COLO668 (cell line): Measurements from ENCODE around the gene GRB14.

Experiments
- DNase-seq: peaks from one replicate; lab custom pipeline; 2025; ENCODE audit not compliant: unreplicated experiment; lab: John Stamatoyannopoulos, UW

GRB14 gene

GRCh38 chr2:164617466-164617865 lies 3.8 kb downstream of the GRB14 start:
- no peak for DNase-seq

- no peak for DNase-seq
Observed at GRCh38 chr2:164613321-164613982, 7.8 kb downstream of the GRB14 start.

DNA sequence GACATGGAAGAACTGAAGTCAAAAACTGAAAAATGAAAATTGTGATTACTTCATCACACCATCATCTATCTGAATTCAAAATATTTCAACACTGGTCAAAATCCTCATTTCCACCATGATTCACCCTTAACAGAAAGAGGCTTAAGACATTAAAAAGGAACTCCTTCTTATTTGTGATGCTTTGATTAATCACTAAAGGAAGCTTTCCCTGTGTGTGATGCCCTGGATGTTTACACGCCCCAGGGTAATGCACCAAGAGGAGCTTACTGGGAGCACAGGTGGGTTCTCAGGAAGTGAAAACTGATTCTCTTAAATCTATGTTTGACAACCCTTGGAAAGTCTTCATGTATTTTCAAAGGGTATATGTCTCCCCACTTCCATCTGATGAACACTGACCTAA lies 11.5 kb downstream of the GRB14 start:
- no peak for DNase-seq

GRCh38 chr2:164606557-164606956 lies 14.7 kb downstream of the GRB14 start:
- no peak for DNase-seq

- no peak for DNase-seq
Observed at GRCh38 chr2:164605295-164605694, 16.0 kb downstream of the GRB14 start.

- no peak for DNase-seq
Observed at GRCh38 chr2:164600763-164601162, 20.5 kb downstream of the GRB14 start.

GRCh38 chr2:164599954-164600589 lies 21.2 kb downstream of the GRB14 start:
- DNase-seq = peak; percentile 37

GRCh38 chr2:164597983-164598382 lies 23.3 kb downstream of the GRB14 start:
- no peak for DNase-seq

- DNase-seq = no peak
Observed at GRCh38 chr2:164595031-164595430, 26.3 kb downstream of the GRB14 start.

- no peak for DNase-seq
Observed at GRCh38 chr2:164593959-164594358, 27.3 kb downstream of the GRB14 start.

DNA sequence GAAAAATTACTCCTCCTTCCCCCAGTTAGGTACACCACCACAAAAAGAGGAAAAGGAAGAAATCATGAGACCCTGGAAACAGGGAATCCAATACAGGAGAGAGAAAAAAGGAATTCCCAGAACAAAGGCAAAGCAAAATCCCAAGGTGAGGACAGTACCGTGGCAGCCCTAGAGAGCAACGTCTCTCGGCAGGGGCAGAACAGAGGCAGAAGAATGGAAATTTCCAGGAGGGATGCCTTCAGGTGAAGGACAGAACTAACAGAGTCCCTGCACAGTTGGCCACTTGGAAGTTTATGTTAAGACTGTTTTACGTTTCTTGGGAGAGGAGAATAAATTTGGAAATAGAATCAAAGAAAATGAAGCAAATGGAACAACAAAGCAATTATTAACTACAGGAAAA lies 27.7 kb downstream of the GRB14 start:
- no peak for DNase-seq

DNA sequence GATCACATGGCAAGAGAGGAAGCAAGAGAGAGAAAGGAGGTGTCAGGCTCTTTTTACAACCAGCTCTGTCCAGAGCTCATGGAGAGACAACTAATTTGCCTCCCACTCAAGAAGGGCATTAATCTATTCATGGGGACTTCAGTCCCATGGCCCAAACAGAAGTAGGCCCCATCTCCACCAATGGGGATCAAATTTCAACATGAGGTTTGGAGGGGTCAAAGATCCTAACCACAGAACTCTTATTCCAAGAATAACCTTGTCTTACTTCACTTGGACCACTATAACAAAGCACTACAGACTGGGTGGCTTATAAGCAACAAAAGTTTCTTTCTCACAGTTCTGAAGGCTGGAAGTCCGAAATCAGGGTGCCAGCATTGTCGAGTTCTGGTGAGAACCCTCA lies 31.8 kb downstream of the GRB14 start:
- no peak for DNase-seq

DNA sequence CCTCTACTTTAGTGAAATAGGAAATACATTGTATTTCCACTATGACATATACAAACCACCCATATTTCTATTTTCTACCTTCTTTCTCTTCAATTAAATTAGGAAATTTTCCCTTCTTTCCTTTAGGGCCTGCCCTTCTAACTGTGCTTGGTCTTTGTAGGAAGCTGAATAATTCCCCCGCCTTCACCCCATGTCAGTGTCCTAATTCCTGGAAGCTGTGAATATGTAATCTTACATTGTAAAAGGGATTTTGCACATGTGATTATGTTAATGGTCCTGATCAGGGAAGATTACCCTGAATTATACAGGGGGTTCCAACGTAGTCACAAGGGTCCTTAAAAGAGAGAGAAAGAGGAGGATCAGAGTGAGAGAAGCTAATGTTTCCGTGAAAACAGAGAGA lies 40.2 kb downstream of the GRB14 start:
- DNase-seq = no peak

- DNase-seq = no peak
Observed at GRCh38 chr2:164574931-164575330, 46.4 kb downstream of the GRB14 start.

- no peak for DNase-seq
Observed at GRCh38 chr2:164570475-164570874, 50.8 kb downstream of the GRB14 start.

GRCh38 chr2:164569378-164569777 lies 51.9 kb downstream of the GRB14 start:
- no peak for DNase-seq

- DNase-seq = no peak
Observed at GRCh38 chr2:164568317-164568716, 53.0 kb downstream of the GRB14 start.

- no peak for DNase-seq
Observed at GRCh38 chr2:164567335-164567989, 53.8 kb downstream of the GRB14 start.

DNA sequence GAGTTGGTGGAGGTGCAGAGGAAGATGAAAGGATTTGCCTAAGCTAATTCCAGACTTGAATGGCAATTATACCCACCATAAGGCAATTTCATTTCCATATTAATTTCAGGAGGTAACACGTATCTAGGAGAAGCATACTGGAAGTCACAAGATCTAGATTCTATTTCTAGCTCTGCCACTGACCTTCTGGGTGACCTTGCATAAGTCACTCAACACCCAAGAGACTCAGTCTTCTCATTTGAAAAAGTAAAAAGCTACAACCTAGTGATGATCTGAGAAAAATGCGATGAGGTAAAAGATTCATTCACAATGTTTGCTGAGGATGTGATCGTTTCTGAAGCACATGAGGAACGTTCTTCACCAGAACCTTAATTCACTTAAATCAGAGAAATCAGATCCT lies 55.9 kb downstream of the GRB14 start:
- no peak for DNase-seq

DNA sequence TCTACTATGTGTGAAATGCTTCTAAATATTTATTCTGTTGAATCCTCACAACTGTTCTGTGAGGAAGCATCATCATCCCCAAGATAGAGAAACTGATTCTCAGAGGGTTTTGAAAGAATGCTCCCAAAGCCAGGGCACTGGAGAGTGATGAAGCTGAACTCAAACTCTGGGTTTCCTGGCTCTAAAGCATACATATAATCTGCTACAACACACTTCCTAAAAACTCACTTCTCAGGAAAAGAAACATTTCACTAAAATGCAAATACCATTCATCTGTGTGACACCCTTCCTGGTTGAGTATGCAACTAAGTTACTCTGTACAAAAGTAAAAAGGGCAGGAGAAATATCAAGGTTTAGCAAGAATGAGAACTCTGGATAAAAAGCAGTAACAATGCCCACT lies 58.6 kb downstream of the GRB14 start:
- no peak for DNase-seq

- no peak for DNase-seq
Observed at GRCh38 chr2:164561991-164562390, 59.3 kb downstream of the GRB14 start.

GRCh38 chr2:164561416-164561815 lies 59.9 kb downstream of the GRB14 start:
- DNase-seq = no peak
